ENCODE measurements around the gene TTC34.

GRCh38 chr1:2588661-2589430 is 212.6 kb downstream of the TTC34 start:
- TF ChIP-seq POLR2A (IDR thresholded peaks at IDR 0.05; ENCODE audit: low read length) (no peak), GATA1 (IDR thresholded peaks at IDR 0.05; ENCODE audit: low read depth, low read length) (no peak)
